K562 (cell line): ENCODE data around the gene NUB1. TPM values are rescaled to one million over a fixed set of nuclear protein-coding genes. Genes with fewer than 3 reads are reported as not detected.

Experiments
- DACH1 ChIP-seq: fragments of 450-650 bp; IDR thresholded peaks from 2 replicates; pipeline ENCODE4 v1.6.1; 2018; ENCODE audit not compliant: partially characterized antibody
- KLF16 ChIP-seq: IDR thresholded peaks from 2 replicates; pipeline ENCODE4 v1.6.1; 2016; ENCODE audit warnings: antibody characterized with exemption
- LEF1 ChIP-seq: fragments of 450-650 bp; IDR thresholded peaks from 2 replicates; pipeline ENCODE4 v1.6.1; 2016; ENCODE audit warnings: mild to moderate bottlenecking
- MAFG ChIP-seq: fragments of 450-650 bp; conservative IDR thresholded peaks from 2 replicates; pipeline ENCODE4 v1.6.1; 2016; ENCODE audit warnings: missing genetic modification characterization, missing compliant biosample characterization
- MBD2 ChIP-seq: sonication (generic); IDR thresholded peaks from 2 replicates; pipeline ENCODE4 v1.6.1; 2016; ENCODE audit warnings: low read depth, borderline replicate concordance
- NBN ChIP-seq: fragments of 450-650 bp; IDR thresholded peaks from 2 replicates; pipeline ENCODE4 v1.6.1; 2016; ENCODE audit warnings: low read depth, mild to moderate bottlenecking
- REST ChIP-seq, 2 experiments: fragments of 450-650 bp; formaldehyde crosslinking in 1 of 2; IDR thresholded peaks; 2 replicates each; pipeline versions ENCODE4 v1.4.0 to v1.6.1; 2014 to 2020; ENCODE audit warnings: mild to moderate bottlenecking in 2 of 2, borderline replicate concordance in 1 of 2, low read depth in 1 of 2
- SMC3 ChIP-seq: conservative IDR thresholded peaks from 2 replicates; pipeline ENCODE4 v1.6.1; 2011; ENCODE audit warnings: low read depth, low read length, improper control_type of control experiment; ENCODE audit not compliant: insufficient read depth
- SRF ChIP-seq, 2 experiments: fragments of 250-450, 450-650 bp in 1 of 2; sonication (Bioruptor Pico) in 1 of 2; sonication (generic) in 1 of 2; formaldehyde crosslinking; IDR thresholded peaks; 2 replicates each; pipeline versions ENCODE4 v1.5.0 to v1.5.1; 2020 to 2022; ENCODE audit warnings: mild to moderate bottlenecking in 1 of 2, missing genetic modification reagents in 1 of 2
- TFAP4 ChIP-seq: sonication (generic); formaldehyde crosslinking; IDR thresholded peaks from 2 replicates; pipeline ENCODE4 v1.8.0; 2022; ENCODE audit warnings: missing genetic modification reagents, mild to moderate bottlenecking, moderate library complexity, borderline replicate concordance
- TFE3 ChIP-seq: fragments of 450-650 bp; formaldehyde crosslinking; IDR thresholded peaks from 2 replicates; pipeline ENCODE4 v1.4.0; 2020; ENCODE audit warnings: mild to moderate bottlenecking, mixed read lengths
- TRIM28 ChIP-seq: fragments of 450-650 bp; IDR thresholded peaks from 2 replicates; pipeline ENCODE4 v1.6.1; 2017
- YY1 ChIP-seq, 3 experiments: IDR thresholded peaks; 2 replicates each; pipeline ENCODE4 v1.6.1; 2011; ENCODE audit warnings: low read length in 2 of 3, mild to moderate bottlenecking in 2 of 3, moderate library complexity in 2 of 3, borderline replicate concordance in 1 of 3, control low read depth in 1 of 3, low read depth in 1 of 3; ENCODE audit not compliant: insufficient read depth in 3 of 3, insufficient replicate concordance in 2 of 3, control insufficient read depth in 1 of 3, insufficient read length in 1 of 3; ENCODE audit errors: extremely low read depth in 1 of 3
- ZNF280B ChIP-seq: fragments of 250-450 bp; sonication (Bioruptor Pico); IDR thresholded peaks from 2 replicates; pipeline ENCODE4 v1.5.1; 2021; ENCODE audit warnings: mild to moderate bottlenecking
- polyA plus RNA-seq, 8 experiments: library from polyadenylated mRNA; depleted of rRNA in 4 of 8; stranded (reverse) in 5 of 8; unstranded in 3 of 8; fragments of >200 nt; fragmentation: Nextera tagmentation in 2 of 8; fragmentation: Illumina TruSeq in 1 of 8; extraction: Ambion mirVana in 2 of 8; extraction: Trizol in 1 of 8; gene quantifications; 2 replicates each; pipeline versions ENCODE4 v1.2.1 to v1.2.3, GENCODE V29; 2011 to 2014; ENCODE audit warnings: inconsistent platforms in 1 of 8, missing spikeins in 1 of 8
- total RNA-seq, 7 experiments: library from RNA; depleted of rRNA in 6 of 7; stranded (reverse); fragments of >200 nt in 6 of 7; fragmentation: Illumina TruSeq in 2 of 7; extraction: Trizol in 2 of 7; gene quantifications; 2 replicates each; pipeline versions ENCODE4 v1.2.1 to v1.2.3, GENCODE V29; 2011 to 2021; ENCODE audit warnings: low replicate concordance in 1 of 7

Gene NUB1
- total and polyA plus RNA-seq, 9 of the 15 experiments (the other 6 are each of a cell fraction or from before 2014, with no cell fraction given) = 43.2 to 159 (median 85.2) TPM

- TF ChIP-seq REST (IDR thresholded peaks at IDR 0.05; ENCODE audit: borderline replicate concordance) = peak; percentile 93
- TF ChIP-seq REST (CRISPR knock-in tag; IDR thresholded peaks at IDR 0.05; ENCODE audit: low read depth) = no peak
- peak; percentile 41; the same call in 1 of the 2 replicates for TF ChIP-seq TFAP4 (CRISPR knock-in tag)
- no peak for TF ChIP-seq ZNF280B (CRISPR knock-in tag)
- TF ChIP-seq TFE3 (CRISPR knock-in tag) = no peak
- TF ChIP-seq DACH1 = peak; percentile 45
- TF ChIP-seq KLF16 = peak; percentile 29; the same call in 1 of the 2 replicates
- TF ChIP-seq LEF1 = 0 out of 2 replicates have a peak, but pooled peaks have one; percentile 21
- TF ChIP-seq SMC3 = peak; percentile 96
- TF ChIP-seq NBN = 0 out of 2 replicates have a peak, but pooled peaks have one; percentile 4
- no peak for TF ChIP-seq MAFG
- TF ChIP-seq TRIM28 = no peak
- no peak for TF ChIP-seq MBD2
- peak in 1 of 3 experiments; percentile 41 for TF ChIP-seq YY1 (IDR thresholded peaks at IDR 0.05; ENCODE audit: borderline replicate concordance in 1 of 3, control insufficient read depth in 1 of 3, extremely low read depth in 1 of 3, insufficient read depth in 3 of 3, insufficient read length in 1 of 3, insufficient replicate concordance in 2 of 3, low read depth in 1 of 3, low read length in 2 of 3)
- TF ChIP-seq SRF (CRISPR knock-in tag; IDR thresholded peaks at IDR 0.05) = 0 out of 4 replicates have a peak, but pooled peaks of 1 of the 2 experiments have one; percentile 30
- TF ChIP-seq, all 486 proteins: peak for 24
Observed at GRCh38 chr7:151315038-151315655, 26.5 kb upstream of the NUB1 start (continued).
